Skin of body (tissue), 2 donors: ENCODE results near the gene MAP3K6. TPM values are rescaled to one million over a fixed set of nuclear protein-coding genes. Genes with fewer than 3 reads are reported as not detected.
A peak's percentile ranks its signal among the peaks of the same experiment; 100 is the strongest.

ENCODE experiments used
- DNase-seq: peaks from one replicate; lab custom pipeline; 2025; lab: John Stamatoyannopoulos, UW
- total RNA-seq: library from RNA; depleted of rRNA; stranded (reverse); fragments of >200 nt; gene quantifications from one replicate; pipeline ENCODE4 v1.2.3, GENCODE V29; 2014

Gene MAP3K6
- total RNA-seq, 1 donor from 2014 or later = 14.5 TPM

DNA sequence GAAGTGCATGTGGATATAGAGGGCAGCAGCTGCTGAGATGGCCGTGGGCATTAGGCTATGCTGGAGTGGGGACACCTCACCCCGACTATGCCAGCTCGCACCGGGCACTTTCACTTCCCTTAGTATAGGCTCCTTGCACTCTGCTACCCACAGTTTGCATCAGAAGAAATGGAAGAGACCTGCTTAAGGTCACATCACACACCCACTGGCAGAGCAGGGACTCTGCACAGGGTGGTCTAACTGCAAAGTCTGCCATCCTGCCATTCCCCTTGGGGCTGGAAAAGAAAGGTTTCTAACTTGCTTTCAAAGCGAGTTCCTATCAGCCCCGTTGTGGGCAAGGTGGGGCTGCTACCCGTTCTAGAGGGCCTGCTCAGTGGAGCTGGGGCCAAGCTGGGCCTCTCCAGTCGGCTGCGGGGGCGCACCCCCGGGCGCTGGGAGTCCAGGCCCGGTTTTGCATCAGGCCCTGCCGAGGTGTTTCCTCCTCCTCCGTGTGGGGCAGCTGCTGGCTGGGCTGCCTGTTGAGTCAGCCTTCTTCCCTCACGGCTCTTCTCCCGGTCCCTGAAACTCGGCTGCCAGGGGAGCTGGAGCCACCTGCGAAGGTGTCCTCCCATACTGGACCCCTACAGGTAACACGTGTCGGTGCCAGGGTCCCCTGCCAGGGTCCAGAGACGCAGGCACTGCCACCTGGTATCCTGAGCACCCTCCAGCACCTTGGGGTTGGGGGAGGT lies 25.1 kb downstream of the MAP3K6 start, which contains the start of gene SYTL1:
Gene SYTL1, plus strand, starts transcription at position 498 of the 728 bp plus-strand sequence. CDS start 3,313 bp downstream, outside the sequence.
- DNase-seq = no peak

DNA sequence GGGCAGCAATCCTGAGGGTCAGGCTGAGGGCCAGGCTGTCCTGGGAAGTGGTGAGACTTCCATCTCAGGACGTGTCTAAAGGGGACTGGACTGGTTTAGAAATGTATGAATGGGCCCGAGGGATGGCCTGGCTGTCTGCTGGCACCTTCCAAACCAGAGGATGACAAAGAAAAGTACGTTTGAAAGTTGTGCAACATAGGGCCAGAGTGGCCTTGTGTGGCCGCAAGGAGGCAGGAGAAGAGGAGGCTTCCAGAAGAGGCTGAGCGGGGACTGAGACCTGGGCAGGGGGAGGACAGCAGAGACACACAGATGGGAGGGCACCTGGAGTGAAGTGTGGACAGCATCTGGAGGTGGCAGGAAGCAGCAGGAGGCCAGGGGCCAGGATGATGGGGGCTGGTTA lies 27.5 kb downstream of the MAP3K6 start:
- DNase-seq = no peak

DNA sequence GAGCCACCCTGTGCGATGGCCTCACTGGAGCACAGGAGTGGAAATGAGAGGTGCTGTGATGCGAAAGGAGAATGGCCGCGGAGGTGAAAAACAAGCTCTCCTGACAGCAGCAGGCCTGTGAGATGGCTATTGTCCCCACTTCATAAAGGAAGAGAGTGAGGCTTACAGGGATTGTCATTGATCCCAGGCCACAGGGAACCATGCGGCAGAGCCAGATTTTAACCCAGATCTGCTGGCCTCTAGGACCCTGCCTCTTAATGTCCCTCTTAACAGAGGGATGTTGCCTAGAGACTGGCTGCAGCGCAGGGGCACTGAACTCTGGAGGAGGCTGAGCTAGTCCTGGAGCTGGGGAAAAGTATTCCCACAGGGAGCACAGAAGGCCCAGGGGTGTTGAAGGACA lies 28.0 kb downstream of the MAP3K6 start:
- no peak for DNase-seq

DNA sequence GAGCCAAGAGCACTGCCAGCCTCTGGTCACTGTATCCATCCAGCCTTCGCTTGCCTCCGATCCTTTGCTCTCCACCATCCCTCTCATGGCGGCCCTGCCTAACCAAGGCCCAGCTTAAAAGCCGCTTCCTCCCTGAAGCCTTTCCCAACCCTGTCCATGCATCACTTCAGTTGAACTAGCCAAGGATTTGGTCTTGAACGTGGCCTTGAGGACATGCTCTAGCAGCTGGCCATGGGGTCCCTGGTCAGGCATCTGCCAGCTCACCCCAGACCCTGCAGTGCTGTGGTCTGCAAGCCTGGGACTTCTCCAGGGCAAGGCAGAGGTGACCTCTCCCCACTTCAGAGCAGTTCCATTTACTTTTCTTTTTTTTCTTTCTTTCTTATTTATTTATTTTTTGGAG lies 30.0 kb downstream of the MAP3K6 start:
- no peak for DNase-seq

DNA sequence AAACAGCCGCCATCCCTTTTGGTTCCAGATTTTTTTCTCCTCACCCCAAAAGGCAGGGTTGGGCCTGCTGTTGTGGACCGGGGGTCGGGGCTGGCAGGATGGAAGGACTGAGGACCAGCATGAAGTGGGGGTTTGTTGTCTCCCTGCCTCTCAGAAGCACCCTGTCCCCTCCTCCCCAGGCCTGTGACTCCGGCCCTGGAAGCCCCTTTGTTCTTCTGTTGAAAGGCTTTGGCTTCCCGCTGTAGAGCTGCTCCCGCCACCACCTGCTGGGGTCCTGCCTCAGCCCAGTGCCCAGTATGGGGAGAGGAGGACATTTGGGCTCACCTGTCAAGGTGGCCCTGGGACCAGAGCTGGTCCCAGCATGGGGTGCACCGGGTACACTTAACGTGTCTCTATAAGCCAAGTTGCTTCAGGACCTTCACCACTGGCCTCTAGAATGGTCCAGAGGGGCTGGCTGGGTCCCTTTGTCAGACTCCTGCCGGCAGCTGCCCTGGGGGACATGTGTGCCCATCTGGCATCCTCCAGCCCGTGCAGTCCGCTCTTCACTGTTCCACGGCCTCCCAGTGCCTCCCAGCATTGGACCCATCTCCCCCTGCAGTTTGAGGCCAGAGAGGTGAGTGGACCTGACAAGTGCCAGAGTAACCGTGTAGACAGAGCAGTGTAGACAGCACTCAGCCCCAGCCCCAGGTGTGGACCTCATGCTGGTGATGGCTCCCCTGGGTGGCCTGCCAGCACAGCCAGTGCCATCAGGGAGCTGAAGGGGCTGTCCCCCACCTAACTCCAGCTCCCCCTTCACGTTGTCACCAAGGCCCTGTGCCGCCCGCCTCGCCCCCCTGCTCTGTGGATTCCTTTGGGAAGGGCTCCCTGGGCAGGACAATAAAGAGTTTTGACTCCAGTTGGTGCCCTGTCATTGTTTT lies 31.0 kb downstream of the MAP3K6 start:
- DNase-seq = no peak

DNA sequence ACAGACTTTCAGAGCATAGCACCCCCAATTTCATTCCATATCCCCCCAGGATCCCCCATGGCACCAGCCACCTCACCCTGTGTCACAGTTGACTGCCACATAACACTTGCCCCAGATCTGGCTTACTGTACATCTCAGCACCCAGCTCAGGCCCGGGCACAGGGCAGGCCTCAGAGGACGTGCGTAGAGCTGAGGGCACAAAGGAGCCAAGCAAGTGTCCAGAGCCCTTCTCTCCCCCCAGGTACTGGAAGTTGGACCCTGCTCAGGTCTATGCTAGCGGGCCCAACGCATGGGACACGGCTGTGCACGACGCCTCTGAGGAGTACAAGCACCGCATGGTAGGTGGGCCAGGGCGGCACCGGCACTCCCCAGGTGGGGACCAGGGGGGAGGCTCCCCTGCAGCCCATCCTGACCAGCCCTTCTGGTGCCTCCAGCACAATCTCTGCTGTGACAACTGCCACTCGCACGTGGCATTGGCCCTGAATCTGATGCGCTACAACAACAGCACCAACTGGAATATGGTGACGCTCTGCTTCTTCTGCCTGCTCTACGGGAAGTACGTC lies 33.0 kb downstream of the MAP3K6 start:
- no peak for DNase-seq

DNA sequence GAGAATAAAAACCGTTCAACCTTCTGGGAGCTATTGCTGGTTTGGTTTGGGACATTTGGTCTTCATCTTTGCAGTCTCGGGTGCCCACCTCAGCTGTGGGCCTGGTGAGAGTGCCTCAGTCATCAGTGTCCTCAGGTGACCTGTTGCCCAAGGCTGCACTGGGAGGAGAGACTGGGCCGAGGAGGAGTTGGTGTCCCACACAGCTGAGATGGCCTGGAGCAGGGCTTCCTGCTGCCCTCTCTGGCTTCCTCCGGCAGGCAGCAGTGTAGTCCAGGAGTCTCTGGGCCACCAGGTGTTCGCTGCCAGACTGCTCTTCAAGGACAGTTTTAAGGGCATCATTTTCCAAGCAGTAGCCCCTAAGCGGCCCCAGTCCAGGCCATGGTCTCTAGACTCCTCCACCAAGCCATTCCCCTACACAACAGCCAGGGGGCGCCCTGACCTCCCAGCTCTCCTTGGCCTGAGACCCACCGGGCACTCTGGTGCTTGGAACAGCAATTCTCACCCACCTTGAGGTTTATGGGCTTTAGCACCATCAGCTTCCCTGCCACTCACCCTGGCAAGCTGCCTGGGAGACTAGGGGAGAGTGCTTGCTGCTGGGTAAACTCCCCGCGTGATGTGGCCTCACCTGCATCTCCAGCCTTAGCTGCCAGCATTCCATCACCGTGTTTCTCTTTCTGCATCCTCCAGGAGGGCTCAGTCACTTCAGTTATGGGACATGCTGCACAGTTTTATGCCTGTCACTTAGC lies 34.1 kb downstream of the MAP3K6 start:
- DNase-seq = no peak

DNA sequence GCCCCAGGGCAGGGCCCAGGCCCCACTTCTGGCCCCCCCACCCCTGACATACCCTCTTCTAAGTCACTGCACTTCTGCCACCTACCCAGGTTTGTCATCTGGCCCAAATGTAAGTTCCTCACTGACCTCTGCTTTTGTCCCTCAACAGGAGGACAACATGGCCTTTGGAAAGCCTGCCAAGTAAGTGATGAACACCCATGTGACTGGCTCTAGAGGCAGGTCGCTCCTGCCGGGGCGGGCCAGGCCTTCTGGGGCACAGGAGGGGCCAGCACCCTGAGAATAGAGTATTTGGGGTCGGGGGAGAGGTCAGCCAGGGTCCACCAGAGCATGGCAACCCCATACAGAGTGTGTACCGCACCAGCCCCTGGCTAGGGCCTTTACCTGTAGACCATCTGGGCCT lies 34.8 kb downstream of the MAP3K6 start:
- no peak for DNase-seq

DNA sequence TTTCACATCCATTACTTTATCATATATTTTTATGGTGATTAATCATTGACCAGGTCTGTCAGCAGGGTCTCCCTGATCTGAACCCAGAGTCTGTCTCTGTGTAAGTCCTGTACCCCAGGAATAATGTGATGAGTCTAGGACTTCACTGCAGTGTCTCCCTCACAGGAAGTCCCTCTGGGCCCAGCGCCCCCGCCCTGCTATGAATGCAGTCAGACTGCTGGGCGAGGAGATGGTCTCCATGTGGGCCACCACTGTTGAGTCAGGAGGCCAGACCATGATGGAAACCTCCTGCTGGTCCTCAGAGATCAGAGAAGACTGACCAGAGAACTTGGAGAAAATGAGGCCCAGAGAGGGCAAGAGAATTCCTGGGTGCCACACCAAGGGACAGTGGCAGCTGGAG lies 35.3 kb downstream of the MAP3K6 start:
- DNase-seq = no peak

DNA sequence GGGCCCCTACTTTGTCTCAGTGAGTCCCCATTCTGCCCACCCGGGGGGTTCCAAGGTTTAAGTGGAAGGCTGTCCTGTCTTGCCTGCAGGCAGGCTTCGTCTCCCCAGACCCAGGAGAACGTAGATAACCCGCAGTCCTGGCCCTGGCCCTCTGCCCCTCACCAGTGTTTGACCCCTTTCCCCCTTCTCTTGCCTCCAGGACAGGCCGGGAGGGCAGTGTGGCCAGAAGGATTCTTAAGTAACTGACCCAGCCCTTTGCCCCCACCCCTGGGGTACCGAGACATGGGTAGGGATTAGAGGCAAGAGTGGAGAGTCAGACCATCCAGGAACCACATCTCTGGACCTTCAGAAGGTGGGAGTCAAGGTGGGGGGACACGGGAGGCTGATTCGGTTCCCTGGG lies 36.0 kb downstream of the MAP3K6 start:
- DNase-seq = no peak

DNA sequence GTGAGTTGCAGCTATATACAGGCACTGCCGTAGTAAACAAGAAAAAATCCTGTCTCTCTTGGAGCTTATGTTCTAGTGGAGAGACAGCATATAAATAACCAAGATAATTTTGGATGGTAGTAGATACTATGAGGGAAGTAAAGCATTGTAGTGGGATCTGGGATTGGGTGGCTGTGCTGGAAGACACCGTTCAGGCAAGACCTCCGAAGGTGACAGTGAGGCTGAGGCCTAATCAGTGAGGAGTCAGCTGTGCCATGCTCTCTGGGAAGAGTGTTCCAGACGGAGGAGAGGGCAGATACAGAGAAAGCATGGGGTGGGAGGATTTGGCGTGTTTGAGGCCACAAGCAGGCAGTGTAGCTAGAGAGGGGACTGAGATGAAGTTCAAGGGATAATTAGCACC lies 38.8 kb downstream of the MAP3K6 start:
- no peak for DNase-seq

DNA sequence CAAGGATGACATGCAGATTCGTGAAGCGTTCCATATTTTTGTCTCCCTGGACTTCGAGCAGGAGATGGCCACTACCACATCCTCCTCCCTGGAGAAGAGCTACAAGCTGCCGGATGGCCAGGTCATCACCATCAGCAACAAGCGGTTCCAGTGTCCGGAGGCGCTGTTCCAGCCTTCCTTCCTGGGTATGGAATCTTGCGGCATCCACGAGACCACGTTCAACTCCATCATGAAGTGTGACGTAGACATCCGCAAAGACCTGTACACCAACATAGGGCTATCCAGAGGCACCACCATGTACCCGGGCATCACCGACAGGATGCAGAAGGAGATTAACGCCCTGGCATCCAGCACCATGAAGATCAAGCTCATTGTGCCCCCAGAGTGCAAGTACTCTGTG lies 41.5 kb downstream of the MAP3K6 start:
- no peak for DNase-seq

DNA sequence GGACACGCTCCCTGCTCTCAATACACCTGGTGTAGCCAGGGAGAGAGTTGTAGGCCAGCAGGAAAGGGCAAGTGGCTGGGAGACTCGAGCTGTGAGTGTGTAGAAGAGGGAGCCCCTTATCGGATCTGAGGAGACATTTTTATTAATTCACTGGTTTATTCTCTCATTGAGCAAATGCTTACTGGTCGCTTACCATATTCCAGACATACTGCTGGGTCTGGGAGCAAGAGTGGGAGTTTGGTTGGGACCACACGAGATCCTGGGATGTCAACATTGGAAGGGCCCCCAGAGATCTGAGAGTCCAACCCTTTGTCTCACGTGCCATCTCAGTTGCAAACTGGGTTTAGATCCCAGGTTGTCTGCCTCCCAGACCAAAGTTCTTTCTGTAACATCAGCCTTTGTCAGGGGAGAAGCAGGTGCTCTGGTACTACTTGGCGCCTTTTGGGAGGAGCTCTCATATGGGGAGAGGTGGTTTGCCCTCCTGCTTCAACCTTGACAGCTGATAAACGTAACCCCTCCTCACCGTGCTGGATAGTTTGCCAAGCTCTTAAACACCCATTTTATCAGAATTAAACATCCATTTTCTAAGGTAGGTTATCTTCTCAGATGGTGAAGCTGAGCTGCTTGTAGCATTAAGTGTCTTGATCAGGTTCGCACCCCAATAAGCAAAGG lies 44.1 kb downstream of the MAP3K6 start:
- DNase-seq = no peak

DNA sequence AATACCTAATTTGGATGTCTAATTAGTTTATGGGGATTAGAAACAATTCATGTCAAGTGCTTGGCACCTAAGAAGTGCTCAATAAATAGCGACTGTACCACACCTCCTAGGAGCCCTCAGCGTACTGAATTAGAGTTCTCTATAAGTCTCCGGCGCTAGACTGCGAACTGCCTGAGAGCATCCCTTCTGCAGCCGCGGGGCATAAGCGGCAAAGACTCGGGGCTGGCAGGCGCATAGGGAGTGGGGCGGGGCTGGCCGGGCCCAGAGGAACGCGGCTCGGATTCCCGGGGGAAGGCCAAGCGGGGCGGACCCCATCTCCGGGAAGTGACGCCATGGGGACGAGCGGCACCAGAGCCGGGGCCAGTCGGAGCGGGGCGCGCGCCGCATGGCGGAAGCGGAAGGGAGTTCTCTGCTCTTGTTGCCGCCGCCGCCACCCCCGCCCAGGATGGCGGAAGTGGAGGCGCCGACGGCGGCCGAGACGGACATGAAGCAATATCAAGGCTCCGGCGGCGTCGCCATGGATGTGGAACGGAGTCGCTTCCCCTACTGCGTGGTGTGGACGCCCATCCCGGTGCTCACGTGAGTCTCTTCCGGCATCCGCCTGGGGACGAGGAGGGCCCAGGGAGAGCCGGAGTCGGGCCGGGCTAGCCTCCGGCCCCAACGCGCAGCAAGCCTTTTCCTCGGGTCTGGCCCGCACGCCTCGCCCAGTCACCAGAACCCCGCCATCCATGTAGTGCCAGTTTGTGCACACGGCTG lies 44.8 kb downstream of the MAP3K6 start, which contains the start of gene TMEM222:
Gene TMEM222, plus strand, starts transcription at position 351 of the 756 bp plus-strand sequence. Its CDS starts 35 bp downstream, at position 386.
- peak; percentile 96 for DNase-seq

DNA sequence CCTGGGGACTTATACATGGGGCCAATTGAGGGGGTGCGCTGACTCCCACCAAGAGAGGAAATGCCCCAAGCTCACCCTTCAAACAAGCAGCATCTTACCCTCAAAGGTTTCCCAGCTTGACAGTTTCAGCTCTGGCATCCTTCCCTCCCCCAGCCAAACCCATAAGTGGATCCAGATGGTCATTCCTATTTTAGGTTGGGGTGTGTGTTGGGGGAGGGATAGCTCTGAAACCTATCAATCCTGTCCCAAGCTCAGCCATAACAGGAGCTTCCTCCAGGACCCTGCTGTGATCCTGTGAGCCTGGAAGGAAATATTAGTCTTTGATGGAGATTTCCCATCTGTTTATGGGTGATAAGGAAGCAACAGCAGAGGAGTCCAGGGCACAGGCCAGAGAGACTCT lies 48.2 kb downstream of the MAP3K6 start:
- peak; percentile 16 for DNase-seq

DNA sequence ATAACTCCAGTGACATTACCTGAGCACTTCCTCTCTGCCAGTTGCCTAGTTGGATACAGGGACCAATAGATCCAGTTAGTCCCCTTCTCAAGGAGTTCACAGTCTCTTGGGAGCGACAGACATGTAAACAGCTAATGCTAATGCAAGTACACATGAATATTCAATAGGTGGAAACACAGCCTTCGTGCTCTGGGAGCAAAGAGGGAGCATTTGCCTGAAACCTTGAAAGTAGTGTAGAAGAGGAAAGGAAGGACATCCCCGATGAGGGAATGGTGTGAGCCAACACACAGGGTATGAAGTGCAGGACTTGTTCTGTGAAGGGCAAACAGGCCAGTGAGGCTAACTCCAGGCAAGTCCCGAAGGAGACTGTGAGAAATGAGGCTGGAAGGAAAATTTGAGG lies 48.6 kb downstream of the MAP3K6 start:
- no peak for DNase-seq

DNA sequence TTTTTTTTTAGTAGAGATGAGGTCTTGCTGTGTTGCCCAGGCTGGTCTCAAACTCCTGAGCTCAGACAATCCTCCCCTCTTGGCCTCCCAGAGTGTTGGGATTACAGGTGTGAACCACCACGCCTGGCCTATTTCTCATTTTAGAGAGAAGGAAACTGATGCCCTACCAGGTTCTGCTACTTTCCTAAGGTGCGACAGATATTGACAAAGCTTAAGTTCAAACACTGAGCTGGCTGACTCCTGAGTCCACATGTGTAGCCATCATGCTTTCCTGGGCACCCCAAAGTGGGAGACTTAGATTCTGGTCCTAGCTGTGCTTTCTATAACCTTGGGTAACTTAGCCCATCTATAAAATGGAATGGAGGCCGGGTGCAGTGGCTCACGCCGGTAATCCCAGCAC lies 49.9 kb downstream of the MAP3K6 start:
- DNase-seq = no peak

DNA sequence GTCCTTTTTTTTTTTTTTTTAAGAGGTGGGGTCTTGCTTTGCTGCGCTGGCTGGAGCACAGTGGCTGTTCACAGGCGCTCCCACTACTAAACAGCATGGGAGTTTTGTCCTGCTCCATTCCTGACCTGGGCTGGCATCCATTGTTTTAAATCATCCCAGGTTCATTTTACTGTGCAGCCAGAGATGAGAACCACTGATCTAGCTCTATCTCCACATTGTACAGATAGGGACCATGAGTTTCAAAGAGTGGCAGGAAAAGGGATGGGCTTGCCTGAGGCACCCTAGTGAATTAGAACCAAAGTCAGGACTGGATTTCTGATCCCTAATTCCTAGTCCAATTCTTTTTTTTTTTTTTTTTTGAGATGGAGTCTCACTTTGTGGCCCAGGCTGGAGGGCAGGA lies 52.0 kb downstream of the MAP3K6 start:
- DNase-seq = no peak

DNA sequence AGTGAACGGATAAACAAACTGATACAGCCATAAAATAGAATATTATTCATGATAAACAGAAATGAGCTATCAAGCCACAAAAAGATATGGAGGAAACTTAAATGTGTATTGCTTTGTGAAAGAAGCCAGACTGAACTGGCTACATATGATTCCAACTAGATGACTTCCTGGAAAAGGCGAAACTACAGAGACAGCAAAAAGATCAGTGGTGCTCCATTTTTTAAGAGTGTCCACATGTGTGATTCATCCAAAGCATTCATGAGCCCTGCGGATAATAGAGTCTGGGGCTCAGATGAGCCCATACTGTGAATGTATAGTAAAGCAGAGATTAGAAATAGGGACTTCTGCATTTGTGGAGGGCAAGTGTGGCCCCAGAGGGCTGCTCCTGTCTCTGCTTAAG lies 52.6 kb downstream of the MAP3K6 start:
- DNase-seq = no peak
